CD4-positive, alpha-beta T cell (primary cell): ENCODE measurements around the gene RBM19. TPM values are rescaled to one million over a fixed set of nuclear protein-coding genes. Genes with fewer than 3 reads are reported as not detected.
"Not testable (repeated sequence)": the region's sequence is repeated elsewhere in the genome, so short reads cannot be mapped to it uniquely, and the experiment has no call there.

Experiments used
- ATAC-seq: fragments of 200-7000 bp; cut with Tn5 transposase; one replicate; pipeline ENCODE4 v1.10.0; 2022; ENCODE audit warnings: mild to moderate bottlenecking; ENCODE audit not compliant: poor library complexity
- CTCF ChIA-PET: fragments of 350-600 bp; sonication (Branson Sonifier 250); formaldehyde crosslinking; loops from one replicate; lab custom pipeline; 2021; ENCODE audit warnings: antibody characterized with exemption, inconsistent platforms; lab: Charles Lee
- POLR2A ChIA-PET: fragments of 350-600 bp; sonication (Branson Sonifier 250); formaldehyde crosslinking; loops from one replicate; lab custom pipeline; 2021; ENCODE audit warnings: antibody characterized with exemption, inconsistent platforms; lab: Charles Lee
- DNase-seq, 14 experiments: peaks; one replicate each; pipeline ENCODE4 v3.0.0-alpha.2; 2013 to 2020; ENCODE audit warnings: mixed read lengths in 2 of 14
- H3K27ac ChIP-seq, 2 donors: one replicate each; pipeline versions ENCODE4 v1.5.1 to v1.7.0; 2013; ENCODE audit warnings: low read length in 2 of 2, low read depth in 1 of 2, mild to moderate bottlenecking in 1 of 2
- H3K27me3 ChIP-seq, 2 experiments: 1 replicate in 1 of 2; 2 replicates in 1 of 2; pipeline versions ENCODE4 v1.6.1 to v1.7.0; 2013; ENCODE audit warnings: low read length in 2 of 2, control low read depth in 1 of 2, mild to moderate bottlenecking in 1 of 2, moderate library complexity in 1 of 2; ENCODE audit not compliant: insufficient read depth in 2 of 2, control insufficient read depth in 1 of 2
- H3K36me3 ChIP-seq: one replicate; pipeline ENCODE4 v1.6.1; 2013; ENCODE audit warnings: low read length, control low read depth; ENCODE audit not compliant: insufficient read depth
- H3K4me1 ChIP-seq: one replicate; pipeline ENCODE4 v1.6.1; 2013; ENCODE audit warnings: low read length, control low read depth; ENCODE audit not compliant: insufficient read depth
- H3K4me3 ChIP-seq: one replicate; pipeline ENCODE4 v1.5.1; 2013; ENCODE audit warnings: mild to moderate bottlenecking, low read length, moderate library complexity
- H3K9me3 ChIP-seq, 2 experiments: 1 replicate in 1 of 2; 2 replicates in 1 of 2; pipeline versions ENCODE4 v1.6.1 to v1.7.0; 2013; ENCODE audit warnings: low read length in 2 of 2, mild to moderate bottlenecking in 2 of 2, control low read depth in 1 of 2, moderate library complexity in 1 of 2; ENCODE audit not compliant: control insufficient read depth in 1 of 2, insufficient read depth in 1 of 2
- H3K27ac Mint-ChIP-seq: one replicate; pipeline ENCODE4 v1.8.0; 2020; ENCODE audit warnings: mixed read lengths
- H3K27me3 Mint-ChIP-seq: one replicate; pipeline ENCODE4 v1.8.0; 2021; ENCODE audit warnings: mixed read lengths
- H3K36me3 Mint-ChIP-seq: one replicate; pipeline ENCODE4 v1.8.0; 2021; ENCODE audit warnings: low read depth, mixed read lengths
- H3K4me1 Mint-ChIP-seq: one replicate; pipeline ENCODE4 v1.8.0; 2021; ENCODE audit warnings: low read depth, mixed read lengths
- H3K4me3 Mint-ChIP-seq: one replicate; pipeline ENCODE4 v1.8.0; 2020; ENCODE audit warnings: mild to moderate bottlenecking, mixed read lengths
- H3K9me3 Mint-ChIP-seq: one replicate; pipeline ENCODE4 v1.8.0; 2020; ENCODE audit warnings: mixed read lengths
- CTCF ChIP-seq: fragments of 200-600 bp; IDR thresholded peaks from one replicate; pipeline ENCODE4 v1.8.0; 2022; ENCODE audit warnings: antibody characterized with exemption, mild to moderate bottlenecking
- intact Hi-C, 2 experiments: fragments of 100-400 bp; cut with DNase I in 1 of 2; cut with micrococcal nuclease in 1 of 2; formaldehyde crosslinking; loops; one replicate each; pipeline versions ENCODE4 v1.15.1 to v1.9.0; 2023 to 2025; cut with DNase I, micrococcal nuclease
- total RNA-seq, 174 experiments: library from RNA in 2 of 174; stranded (reverse) in 2 of 174; gene quantifications; one replicate each; pipeline ENCODE4 v1.2.3 and lab custom pipeline; 2021 to 2026

RBM19 gene
- total RNA-seq, 2 experiments from 2014 or later, result 57.1 to 58.5 TPM

- H3K4me1 ChIP-seq, result no peaks in the 10 kb centered on the region
- peaks cover 56% of the 10 kb centered on the region for H3K36me3 Mint-ChIP-seq
- DNase-seq (no peak), ATAC-seq (no peak)
- H3K27ac ChIP-seq, result no peak overlapping the region
- H3K9me3 ChIP-seq, result peaks cover 0 to 27% of the 10 kb centered on the region in 2 experiments
- H3K27me3 Mint-ChIP-seq, result no peaks in the 10 kb centered on the region
- H3K4me1 Mint-ChIP-seq, result no peaks in the 10 kb centered on the region
- H3K4me3 Mint-ChIP-seq, result no peak overlapping the region
- intact Hi-C loops, result no loop called here
- POLR2A ChIA-PET, result no interaction called here
- H3K36me3 ChIP-seq, result no peaks in the 10 kb centered on the region
- no peaks in the 10 kb centered on the region for H3K27me3 ChIP-seq
- CTCF ChIA-PET, result no interaction called here
- peaks cover 12% of the 10 kb centered on the region for H3K9me3 Mint-ChIP-seq
- TF ChIP-seq CTCF, result no peak
- no peak overlapping the region for H3K27ac Mint-ChIP-seq
- no peak overlapping the region for H3K4me3 ChIP-seq
Observed at GRCh38 chr12:113812411-113813228, 153.5 kb downstream of the RBM19 start.

- POLR2A ChIA-PET, H3K4me3 Mint-ChIP-seq, CTCF ChIA-PET: not testable (repeated sequence)
Observed at GRCh38 chr12:113809462-113810220, 156.5 kb downstream of the RBM19 start.

GRCh38 chr12:113808095-113808951 lies 157.8 kb downstream of the RBM19 start:
- no peak overlapping the region for H3K27ac ChIP-seq
- intact Hi-C loops, result no loop called here
- no peak for TF ChIP-seq CTCF
- no peak for ATAC-seq
- peaks cover 0 to 19% of the 10 kb centered on the region in 2 experiments for H3K9me3 ChIP-seq
- H3K27me3 ChIP-seq, result no peaks in the 10 kb centered on the region
- ChIA-PET CTCF (no interaction called here), POLR2A (no interaction called here)
- H3K36me3 ChIP-seq, result no peaks in the 10 kb centered on the region
- peaks cover 12% of the 10 kb centered on the region for H3K9me3 Mint-ChIP-seq
- peaks cover 36% of the 10 kb centered on the region for H3K36me3 Mint-ChIP-seq
- H3K4me1 Mint-ChIP-seq, result no peaks in the 10 kb centered on the region
- no peaks in the 10 kb centered on the region for H3K4me1 ChIP-seq
- DNase-seq, result no peak
- H3K4me3 Mint-ChIP-seq, result no peak overlapping the region
- H3K27me3 Mint-ChIP-seq, result no peaks in the 10 kb centered on the region
- no peak overlapping the region for H3K4me3 ChIP-seq
- no peak overlapping the region for H3K27ac Mint-ChIP-seq

More at GRCh38 chr12:113809462-113810220, 156.5 kb downstream of the RBM19 start:
- H3K9me3 ChIP-seq, result peaks cover 0 to 23% of the 10 kb centered on the region in 2 experiments
- H3K4me1 ChIP-seq, H3K4me3 ChIP-seq, intact Hi-C loops, H3K27ac ChIP-seq, H3K27me3 ChIP-seq, H3K36me3 ChIP-seq, DNase-seq, H3K27ac Mint-ChIP-seq, ATAC-seq, H3K27me3 Mint-ChIP-seq, H3K4me1 Mint-ChIP-seq: not testable (repeated sequence)
- Mint-ChIP-seq H3K9me3 (peaks cover 12% of the 10 kb centered on the region), H3K36me3 (peaks cover 39% of the 10 kb centered on the region)
